Left ventricle myocardium superior (tissue), 1 donor: ENCODE measurements around the gene SLC6A18. TPM values are rescaled to one million over a fixed set of nuclear protein-coding genes. Genes with fewer than 3 reads are reported as not detected.

Experiments
- ATAC-seq: fragments of 200-7000 bp; cut with Tn5 transposase; one replicate; pipeline ENCODE4 v1.9.1; 2020; ENCODE audit warnings: mild to moderate bottlenecking, moderate library complexity
- DNase-seq: peaks from one replicate; pipeline ENCODE4 v3.0.0-alpha.2; 2020
- intact Hi-C: fragments of 100-400 bp; cut with micrococcal nuclease; formaldehyde crosslinking; loops from one replicate; pipeline ENCODE4 v1.11.0; 2022
- total RNA-seq: library from RNA; stranded (reverse); fragmentation: NEBNext Ultra II Directional; extraction: Animal tissue kit (Norgen Biotek cat#: 25700); gene quantifications from one replicate; pipeline ENCODE4 v1.2.1, GENCODE V29; 2021
- donor health status: DM: no; HTN: yes; CAD: no; lungs with severe emphysema.

The SLC6A18 gene
- total RNA-seq, 1 donor from 2014 or later, result not detected

DNA sequence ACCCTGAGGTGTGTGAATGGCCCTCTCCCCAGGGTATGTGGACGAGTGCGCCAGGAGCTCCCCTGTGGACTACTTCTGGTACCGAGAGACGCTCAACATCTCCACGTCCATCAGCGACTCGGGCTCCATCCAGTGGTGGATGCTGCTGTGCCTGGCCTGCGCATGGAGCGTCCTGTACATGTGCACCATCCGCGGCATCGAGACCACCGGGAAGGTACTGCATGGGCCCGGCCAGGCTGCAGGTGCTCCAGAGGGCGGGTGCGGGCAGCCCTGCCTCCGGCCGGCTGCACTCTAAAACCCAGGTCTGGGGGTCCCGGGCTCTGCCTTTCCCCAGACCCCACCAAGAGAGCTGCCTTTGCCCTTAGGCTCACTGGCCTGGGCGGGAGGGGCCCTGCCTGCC is 12.9 kb upstream of the SLC6A18 start:
- ATAC-seq (no peak), DNase-seq (no peak)
- intact Hi-C loops, result no loop called here

DNA sequence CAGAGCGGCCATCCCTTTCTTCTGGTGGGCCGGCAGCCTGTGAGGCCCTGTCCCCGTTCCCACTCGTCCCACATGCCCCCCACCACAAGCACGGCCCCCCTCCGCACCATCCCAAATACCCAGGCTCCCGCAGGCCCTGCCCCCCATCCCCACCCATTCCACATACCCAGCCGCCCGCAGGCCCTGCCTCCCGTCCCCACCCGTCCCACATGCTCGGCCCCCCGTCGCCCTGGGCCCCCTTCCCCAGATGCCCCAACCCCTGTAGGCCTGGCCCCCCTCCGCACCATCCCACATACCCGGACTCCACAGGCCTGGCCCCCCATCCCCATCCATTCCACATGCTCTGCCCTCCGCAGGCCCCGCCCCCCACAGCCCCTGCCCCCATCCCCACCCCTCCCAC is 12.3 kb upstream of the SLC6A18 start:
- ATAC-seq (no peak), DNase-seq (no peak)
- intact Hi-C loops, result no loop called here

DNA sequence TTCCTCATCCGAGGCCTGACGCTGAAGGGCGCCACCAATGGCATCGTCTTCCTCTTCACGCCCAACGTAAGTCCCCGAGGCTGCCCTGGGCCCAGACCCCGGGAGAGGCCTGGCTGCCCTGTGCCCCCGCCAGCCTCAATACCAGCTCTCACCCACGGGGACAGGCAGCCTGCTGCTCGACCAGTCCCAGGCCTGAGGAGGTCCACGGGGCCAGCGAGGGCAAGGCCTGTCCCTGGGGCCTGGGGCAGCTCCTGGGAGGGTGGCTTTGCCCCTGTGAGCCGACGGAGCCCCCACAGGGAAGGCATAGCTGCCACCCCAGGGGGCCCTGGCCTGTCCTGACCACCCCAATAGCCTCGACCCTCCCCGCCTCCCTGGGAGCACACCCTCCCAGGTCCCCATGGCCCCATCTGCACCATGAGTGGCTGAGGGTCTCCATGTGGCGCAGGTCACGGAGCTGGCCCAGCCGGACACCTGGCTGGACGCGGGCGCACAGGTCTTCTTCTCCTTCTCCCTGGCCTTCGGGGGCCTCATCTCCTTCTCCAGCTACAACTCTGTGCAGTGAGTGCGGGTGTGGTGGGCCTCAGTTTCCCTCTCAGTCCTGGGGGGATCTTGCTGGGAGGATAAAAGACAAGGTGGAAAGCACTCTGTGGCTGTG is 11.5 kb upstream of the SLC6A18 start:
- ATAC-seq (no peak), DNase-seq (no peak)
- intact Hi-C loops, result no loop called here

DNA sequence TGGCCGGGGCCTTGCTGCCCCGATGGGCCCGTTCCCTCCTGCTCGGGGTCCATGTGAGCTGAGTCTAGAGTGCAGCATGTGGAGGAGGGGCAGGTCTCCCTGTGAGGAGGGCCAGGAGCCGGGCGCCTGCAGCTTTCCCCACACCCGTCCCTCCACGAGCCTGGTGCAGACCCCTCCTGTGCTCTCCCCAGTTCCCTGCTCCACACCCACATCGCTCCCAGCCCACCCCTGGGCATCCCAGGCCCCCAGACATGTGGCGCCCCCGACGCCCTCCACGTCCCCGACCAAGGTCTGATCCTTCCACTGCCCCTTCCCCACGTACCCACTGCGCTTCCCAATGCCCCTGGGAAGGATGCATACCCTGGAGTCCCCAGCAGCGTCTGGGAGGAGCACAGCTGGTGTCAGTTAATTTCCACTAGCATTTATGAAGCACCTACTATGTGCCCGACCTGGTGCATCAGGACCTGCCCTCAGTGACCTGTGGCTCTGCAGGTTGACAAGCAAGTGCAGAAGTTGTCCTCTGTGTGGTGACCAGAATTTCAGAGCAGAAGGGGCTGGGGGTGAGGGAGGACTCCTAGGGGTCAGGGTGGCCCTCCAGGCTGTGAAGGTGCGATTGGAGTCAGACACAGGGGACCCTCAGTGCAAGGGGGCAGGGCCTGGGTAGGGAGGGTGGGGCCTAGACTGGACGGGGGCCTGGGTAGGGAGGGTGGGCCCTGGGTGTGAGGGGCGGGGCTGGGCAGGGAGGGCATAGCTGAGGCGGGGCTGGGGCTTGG is 10.8 kb upstream of the SLC6A18 start:
- no peak for ATAC-seq
- intact Hi-C loops, result no loop called here
- DNase-seq, result no peak

DNA sequence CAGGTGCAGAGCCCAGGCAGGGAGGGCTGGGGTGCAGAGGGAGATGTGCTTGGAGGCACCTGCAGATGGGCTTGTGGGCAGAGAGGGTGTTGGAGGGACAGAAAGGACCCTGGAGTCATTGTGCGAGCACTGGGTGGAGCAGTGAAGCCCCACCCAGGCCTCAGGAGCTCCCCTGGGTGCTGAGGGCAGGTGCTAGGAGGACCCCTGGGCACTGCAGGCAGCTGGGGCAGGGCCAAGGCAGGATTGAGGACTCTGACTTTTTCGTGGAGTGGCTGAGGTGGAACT is 10.3 kb upstream of the SLC6A18 start:
- intact Hi-C loops, result no loop called here
- no peak for DNase-seq
- no peak for ATAC-seq

DNA sequence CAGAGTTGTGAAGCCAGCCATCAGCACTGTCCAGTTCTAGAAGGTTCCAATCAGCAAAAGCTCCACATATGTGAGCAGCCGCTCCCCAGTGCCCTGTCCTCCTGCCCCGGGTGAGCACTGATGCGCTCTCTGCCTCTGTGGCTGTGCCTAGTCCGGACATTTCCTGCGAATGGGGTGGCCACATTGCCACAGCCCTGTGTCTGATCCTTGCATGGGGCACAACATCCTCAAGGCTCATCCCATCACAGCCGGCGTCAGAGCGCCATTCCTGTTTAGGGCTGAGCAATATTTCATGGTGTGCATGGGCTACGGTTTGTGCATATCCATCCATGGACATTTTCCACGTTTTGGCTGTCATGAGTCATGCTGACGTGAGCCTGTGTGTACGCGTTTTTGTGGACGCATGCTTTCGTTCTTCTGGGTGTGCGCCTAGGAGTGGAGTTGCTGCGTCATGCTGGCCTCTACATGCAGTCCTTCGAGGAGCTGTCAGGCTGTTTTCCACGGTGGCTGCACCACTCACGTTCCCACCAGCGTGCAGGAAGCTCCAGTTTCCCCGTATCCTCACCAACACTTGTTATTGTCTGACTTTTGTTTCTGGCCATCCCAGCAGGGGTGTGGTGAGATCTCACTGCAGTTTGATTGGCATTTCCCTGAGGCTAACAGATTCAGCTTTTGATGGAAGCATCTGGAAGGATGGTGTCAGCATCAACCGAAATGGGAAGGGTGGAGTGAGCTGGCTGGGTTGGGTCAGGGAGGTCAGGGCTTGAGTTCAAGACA is 9.7 kb upstream of the SLC6A18 start:
- no peak for ATAC-seq
- DNase-seq, result no peak
- intact Hi-C loops, result no loop called here

DNA sequence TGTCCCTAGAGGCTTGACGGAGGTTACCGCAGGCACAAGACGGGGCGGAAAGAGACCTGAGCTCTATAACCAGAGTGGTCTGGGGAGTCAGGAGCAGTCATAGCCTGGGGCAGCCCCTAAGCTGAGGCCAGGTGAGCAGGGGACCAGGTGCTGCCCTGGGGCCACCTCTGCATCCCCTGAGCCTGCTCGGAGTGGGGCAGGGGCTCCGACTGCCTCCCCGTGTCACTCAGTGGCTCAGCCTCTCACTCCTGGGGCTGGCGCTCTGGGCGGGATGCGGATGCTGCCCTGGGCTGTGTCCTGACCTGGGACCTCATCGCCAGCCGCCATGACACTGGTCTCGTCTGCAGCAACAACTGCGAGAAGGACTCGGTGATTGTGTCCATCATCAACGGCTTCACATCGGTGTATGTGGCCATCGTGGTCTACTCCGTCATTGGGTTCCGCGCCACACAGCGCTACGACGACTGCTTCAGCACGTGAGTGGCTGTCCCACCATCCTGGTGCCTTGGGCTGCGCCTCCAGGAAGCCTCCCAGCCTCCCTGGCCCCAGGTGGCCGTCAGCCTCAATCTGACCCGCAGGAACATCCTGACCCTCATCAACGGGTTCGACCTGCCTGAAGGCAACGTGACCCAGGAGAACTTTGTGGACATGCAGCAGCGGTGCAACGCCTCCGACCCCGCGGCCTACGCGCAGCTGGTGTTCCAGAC is 8.8 kb upstream of the SLC6A18 start:
- intact Hi-C loops, result no loop called here
- DNase-seq, result no peak
- ATAC-seq, result no peak

DNA sequence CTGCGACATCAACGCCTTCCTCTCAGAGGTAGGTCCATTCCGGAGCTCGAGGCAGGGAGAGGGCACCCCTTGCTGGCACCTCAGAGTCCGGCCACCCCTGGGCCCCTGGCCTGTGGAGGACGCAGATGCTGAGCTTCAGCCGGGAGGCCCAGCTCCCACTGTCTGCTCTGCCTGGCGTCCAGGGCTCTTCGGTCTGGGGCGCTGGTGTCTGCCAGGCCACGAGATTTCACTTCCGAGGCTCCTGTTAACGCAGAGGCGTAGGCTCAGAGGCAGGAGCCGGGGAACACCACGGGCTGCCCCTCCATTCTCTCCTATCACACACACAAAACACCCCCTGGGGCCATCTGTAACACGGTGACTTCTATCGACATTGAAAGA is 8.3 kb upstream of the SLC6A18 start:
- ATAC-seq (no peak), DNase-seq (no peak)
- intact Hi-C loops, result no loop called here

DNA sequence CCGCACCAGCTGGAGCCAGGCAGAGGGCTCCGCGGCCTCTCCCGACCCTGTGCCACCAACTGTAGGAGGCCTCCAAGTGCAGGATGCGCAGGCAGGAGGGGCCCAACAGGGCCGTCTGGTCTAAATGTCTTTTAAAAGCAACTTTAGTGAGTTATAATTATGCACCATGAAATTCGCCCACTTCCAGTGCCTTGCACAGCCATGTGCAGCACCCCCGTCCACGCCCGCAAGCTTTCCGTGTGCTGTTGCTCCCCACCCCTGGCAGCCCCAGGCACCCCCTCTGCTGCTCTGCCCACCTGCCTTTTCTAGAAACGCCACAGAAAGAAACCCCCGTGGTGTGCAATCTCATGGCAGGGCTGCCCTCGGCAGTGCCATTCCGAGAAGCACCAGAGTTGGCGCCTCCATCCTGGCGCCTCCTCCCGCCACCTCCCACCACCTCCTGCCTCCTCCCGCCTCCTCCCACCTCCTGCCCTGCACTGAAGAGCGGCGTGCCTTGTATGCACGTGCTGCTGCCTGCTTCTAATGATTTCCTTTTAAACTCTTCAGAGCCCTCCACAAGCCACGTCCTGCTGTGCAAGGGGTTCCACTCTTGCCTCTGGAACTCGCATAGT is 7.5 kb upstream of the SLC6A18 start:
- ATAC-seq, result no peak

DNA sequence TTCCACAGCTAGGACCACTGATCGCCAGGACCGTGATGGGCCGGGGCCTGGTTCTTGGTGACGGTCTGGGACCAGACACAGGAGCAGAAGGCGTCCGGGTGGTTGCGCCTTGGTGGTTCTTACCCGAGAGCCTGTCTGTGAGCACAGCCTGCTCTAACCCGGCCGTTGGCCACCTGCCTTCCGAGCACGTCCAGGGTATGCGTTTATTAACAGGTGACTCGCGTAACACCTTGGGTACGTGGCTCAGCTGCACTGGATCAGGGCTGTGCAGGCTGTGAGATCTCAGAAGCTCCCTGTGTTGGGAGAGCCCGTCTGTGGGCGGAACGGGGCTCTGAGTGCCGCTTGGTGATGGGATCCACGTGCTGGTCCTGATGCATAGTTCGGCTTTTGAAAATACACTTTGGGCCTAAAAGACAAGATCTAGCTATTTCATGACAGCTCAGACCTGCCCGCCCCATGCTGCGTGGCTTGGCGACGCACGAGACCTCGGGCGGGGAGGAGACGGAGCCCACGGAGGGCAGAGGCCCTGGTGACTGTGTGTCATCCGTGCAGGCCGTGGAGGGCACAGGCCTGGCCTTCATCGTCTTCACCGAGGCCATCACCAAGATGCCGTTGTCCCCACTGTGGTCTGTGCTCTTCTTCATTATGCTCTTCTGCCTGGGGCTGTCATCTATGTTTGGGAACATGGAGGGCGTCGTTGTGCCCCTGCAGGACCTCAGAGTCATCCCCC is 6.7 kb upstream of the SLC6A18 start:
- no peak for DNase-seq
- no peak for ATAC-seq
- intact Hi-C loops, result no loop called here

More for the DNA sequence above, 7.5 kb upstream of the SLC6A18 start:
- DNase-seq, result no peak
- intact Hi-C loops, result no loop called here

DNA sequence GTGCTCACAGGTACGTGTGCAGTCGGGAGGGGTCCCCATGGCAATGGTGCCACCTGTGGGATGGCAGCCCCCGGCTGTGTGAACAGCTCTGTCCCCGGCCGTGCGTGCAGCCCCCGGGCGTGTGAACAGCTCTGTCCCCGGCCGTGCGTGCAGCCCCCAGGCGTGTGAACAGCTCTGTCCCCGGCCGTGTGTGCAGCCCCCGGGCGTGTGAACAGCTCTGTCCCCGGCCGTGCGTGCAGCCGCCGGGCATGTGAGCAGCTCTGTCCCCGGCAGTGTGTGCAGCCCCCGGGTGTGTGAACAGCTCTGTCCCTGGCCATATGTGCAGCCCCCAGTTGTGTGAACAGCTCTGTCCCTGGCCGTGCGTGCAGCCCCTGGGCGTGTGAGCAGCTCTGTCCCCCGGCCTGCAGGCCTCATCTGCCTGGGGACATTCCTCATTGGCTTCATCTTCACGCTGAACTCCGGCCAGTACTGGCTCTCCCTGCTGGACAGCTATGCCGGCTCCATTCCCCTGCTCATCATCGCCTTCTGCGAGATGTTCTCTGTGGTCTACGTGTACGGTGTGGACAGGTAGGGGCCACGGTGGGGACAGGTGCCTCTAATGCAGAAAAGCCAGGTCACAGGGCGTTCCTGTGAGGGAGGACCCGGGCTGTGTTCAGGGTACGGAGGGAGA is 5.9 kb upstream of the SLC6A18 start:
- no peak for DNase-seq
- intact Hi-C loops, result no loop called here
- no peak for ATAC-seq

DNA sequence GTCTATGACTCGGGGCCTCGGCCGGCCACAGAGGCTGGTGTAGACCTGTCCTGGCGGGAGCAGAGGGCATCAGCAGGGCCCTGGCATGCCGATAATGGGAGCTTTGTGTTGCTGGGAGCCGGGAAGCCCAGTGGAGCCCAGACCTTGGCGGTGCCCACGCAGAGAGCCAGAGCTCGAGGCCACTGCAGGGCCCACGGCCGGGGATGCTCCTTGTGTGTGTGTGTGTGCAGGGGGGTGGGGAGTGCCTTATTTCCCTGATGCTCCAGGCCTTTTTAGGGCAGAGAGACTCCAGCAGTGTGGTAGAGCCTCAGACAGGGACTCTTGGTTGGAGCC is 5.4 kb upstream of the SLC6A18 start:
- ATAC-seq (no peak), DNase-seq (no peak)
- intact Hi-C loops, result no loop called here

DNA sequence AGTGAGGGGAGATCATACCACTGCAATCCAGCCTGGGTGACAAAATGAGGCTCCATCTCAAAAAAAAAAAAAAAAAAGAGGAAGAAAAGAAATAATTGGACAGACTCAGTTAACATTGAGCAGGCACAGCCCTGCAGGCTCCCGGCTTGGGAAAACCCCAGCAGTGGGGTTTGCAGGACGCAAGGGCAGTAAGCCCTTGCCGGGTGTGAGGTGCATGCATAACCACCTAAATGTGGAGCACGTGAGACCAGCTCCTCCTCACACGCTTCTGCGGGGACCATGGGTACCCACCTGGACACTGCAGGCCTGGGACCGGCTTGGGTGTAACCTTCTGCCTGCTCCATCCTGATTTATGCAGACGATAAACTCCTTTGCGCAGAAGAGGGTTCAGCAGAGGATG is 4.8 kb upstream of the SLC6A18 start:
- DNase-seq (no peak), ATAC-seq (no peak)
- intact Hi-C loops, result no loop called here

DNA sequence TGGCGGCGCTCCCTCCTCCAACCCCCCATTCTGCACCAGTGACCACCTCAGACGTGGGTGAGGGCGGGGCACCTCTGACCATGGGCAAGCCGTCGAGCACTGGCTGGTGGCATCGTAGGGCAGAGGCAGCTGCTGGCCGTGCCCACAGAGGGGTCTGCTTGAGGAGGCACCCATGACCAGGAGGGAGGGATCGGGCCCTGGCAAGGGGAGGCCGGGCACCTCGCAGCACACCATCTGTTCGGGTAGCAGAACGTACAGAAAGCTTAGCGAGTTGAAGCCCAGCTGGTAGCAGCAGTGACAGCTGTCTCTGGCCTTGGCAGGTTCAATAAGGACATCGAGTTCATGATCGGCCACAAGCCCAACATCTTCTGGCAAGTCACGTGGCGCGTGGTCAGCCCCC is 4.3 kb upstream of the SLC6A18 start:
- no peak for ATAC-seq
- intact Hi-C loops, result no loop called here

DNA sequence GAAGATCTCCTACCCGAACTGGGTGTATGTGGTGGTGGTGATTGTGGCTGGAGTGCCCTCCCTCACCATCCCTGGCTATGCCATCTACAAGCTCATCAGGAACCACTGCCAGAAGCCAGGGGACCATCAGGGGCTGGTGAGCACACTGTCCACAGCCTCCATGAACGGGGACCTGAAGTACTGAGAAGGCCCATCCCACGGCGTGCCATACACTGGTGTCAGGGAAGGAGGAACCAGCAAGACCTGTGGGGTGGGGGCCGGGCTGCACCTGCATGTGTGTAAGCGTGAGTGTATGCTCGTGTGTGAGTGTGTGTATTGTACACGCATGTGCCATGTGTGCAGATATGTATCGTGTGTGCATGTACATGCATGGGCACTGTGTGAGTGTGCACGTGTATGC is 3.5 kb upstream of the SLC6A18 start:
- intact Hi-C loops, result no loop called here
- ATAC-seq (no peak), DNase-seq (no peak)

More for the DNA sequence above, 4.3 kb upstream of the SLC6A18 start:
- no peak for DNase-seq

DNA sequence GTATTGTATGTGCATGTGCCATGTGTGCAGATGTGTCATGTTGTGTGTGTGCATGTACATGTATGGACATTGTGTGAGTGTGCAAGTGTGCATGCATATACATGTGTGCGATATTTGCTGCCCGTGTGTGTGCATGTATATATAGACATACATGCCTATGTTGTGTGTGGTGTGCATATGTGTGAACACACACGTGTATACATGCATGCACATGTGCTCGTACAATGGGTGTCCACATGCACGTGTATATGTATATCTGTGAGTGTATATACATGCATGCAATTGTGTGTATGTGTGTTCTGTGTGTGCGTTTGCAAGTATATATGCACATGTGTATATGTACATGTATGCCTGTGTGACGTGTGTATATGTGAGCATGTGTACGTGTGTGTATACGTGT is 3.0 kb upstream of the SLC6A18 start:
- intact Hi-C loops, result no loop called here
- ATAC-seq (no peak), DNase-seq (no peak)

DNA sequence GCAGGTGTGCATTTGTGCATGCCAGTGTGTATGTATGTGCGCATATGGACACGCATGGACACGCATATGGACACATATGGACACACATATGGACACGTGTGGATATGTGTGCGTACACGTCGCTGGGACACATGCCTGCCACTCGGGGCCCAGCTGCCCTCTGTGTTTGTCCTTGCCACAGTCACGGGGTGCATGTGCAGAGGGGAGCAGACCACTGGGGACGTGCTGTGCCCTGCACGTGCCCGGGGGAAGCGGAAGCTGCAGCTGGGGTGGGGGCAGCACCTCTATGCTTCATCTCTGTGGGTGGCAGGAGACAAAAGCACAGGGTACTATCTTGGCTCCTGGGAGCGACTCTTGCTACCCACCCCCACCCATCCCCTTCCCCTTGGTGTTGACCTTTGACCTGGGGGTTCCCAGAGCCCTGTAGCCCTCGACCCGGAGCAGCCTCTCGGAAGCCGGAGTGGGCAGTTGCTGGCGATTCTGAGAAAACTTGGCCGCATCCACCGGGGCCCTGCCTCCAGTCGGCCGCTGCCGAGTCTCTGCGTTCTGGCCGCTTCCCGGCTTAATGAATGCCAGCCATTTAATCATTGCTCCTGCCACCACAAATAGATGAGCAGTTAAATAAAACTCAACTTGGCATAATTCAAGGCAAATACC is 2.4 kb upstream of the SLC6A18 start:
- DNase-seq, result no peak

DNA sequence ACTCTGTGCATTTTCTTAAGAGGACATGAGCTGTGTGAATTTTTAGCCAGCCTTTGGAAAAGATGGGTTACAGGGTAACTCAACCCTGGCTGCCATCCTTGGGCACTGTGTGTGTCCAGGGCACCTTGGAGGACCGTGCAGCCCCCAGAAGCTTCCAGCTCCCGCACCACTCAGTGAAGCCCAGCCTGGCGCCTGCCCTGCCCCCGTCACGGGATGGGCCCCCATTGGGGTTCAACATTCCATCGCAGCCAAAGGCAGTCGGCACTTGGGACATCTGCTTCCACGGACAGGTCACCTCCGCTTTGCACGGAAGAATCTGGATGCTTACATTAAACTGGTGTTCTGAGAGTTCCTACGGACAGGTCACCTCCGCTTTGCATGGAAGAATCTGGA is 1.9 kb upstream of the SLC6A18 start:
- no peak for DNase-seq
- intact Hi-C loops, result no loop called here
- no peak for ATAC-seq

More for the DNA sequence above, 2.4 kb upstream of the SLC6A18 start:
- no peak for ATAC-seq
- intact Hi-C loops, result no loop called here
